ENCODE results near the gene SNN.

SNN gene

GRCh38 chr16:11630046-11630767 lies 38.0 kb upstream of the SNN start:
- TF ChIP-seq CTCF (IDR thresholded peaks at IDR 0.05; ENCODE audit: low read depth, low read length, poor library complexity, severe bottlenecking) (no peak), EZH2phosphoT487 (IDR thresholded peaks at IDR 0.05; ENCODE audit: borderline replicate concordance, low read length) (no peak)
- Histone ChIP-seq H4K20me1 (ENCODE audit: control insufficient read depth, insufficient read depth, low read depth, low read length) (no peaks in the 10 kb centered on the region), H3K4me1 (ENCODE audit: control insufficient read depth, low read length) (peaks cover 94% of the 10 kb centered on the region), H3K9me2 (replicated peaks; ENCODE audit: control insufficient read depth, low read length) (no peaks in the 10 kb centered on the region), H3F3A (ENCODE audit: control insufficient read depth, insufficient read depth) (peaks cover 41% of the 10 kb centered on the region), H3K27ac (ENCODE audit: low read depth, low read length) (peak overlapping the region; percentile 98), H3K79me2 (ENCODE audit: control insufficient read depth, low read length) (no peaks in the 10 kb centered on the region), H3K36me3 (ENCODE audit: control insufficient read depth, low read length) (no peaks in the 10 kb centered on the region), H3K9me3 (ENCODE audit: control insufficient read depth, insufficient read depth, low read length) (no peaks in the 10 kb centered on the region), H3K4me2 (ENCODE audit: low read length) (peak overlapping the region; percentile 80), H3K4me3 (ENCODE audit: low read length) (peak overlapping the region; percentile 50), H3K27me3 (ENCODE audit: control insufficient read depth, low read length) (no peaks in the 10 kb centered on the region)

GRCh38 chr16:11630768-11631056 lies 37.5 kb upstream of the SNN start:
- peak overlapping the region; percentile 98 for H3K27ac ChIP-seq (ENCODE audit: low read depth, low read length)
- H3K9me3 ChIP-seq (ENCODE audit: control insufficient read depth, insufficient read depth, low read length), result no peaks in the 10 kb centered on the region

GRCh38 chr16:11631214-11631613 lies 37.0 kb upstream of the SNN start:
- Histone ChIP-seq H3K36me3 (ENCODE audit: control insufficient read depth, low read length) (no peaks in the 10 kb centered on the region), H3K4me1 (ENCODE audit: control insufficient read depth, low read length) (peaks cover 91% of the 10 kb centered on the region)

More at GRCh38 chr16:11630768-11631056, 37.5 kb upstream of the SNN start:
- H3K4me2 ChIP-seq (ENCODE audit: low read length), result peak overlapping the region; percentile 80
- H3K9me2 ChIP-seq (replicated peaks; ENCODE audit: control insufficient read depth, low read length), result no peaks in the 10 kb centered on the region
- H3K79me2 ChIP-seq (ENCODE audit: control insufficient read depth, low read length), result no peaks in the 10 kb centered on the region
- no peak overlapping the region for H3K4me3 ChIP-seq (ENCODE audit: low read length)
- H3K27me3 ChIP-seq (ENCODE audit: control insufficient read depth, low read length), result no peaks in the 10 kb centered on the region
- peaks cover 91% of the 10 kb centered on the region for H3K4me1 ChIP-seq (ENCODE audit: control insufficient read depth, low read length)
- TF ChIP-seq EZH2phosphoT487 (IDR thresholded peaks at IDR 0.05; ENCODE audit: borderline replicate concordance, low read length) (no peak), CTCF (IDR thresholded peaks at IDR 0.05; ENCODE audit: low read depth, low read length, poor library complexity, severe bottlenecking) (no peak)
- no peaks in the 10 kb centered on the region for H4K20me1 ChIP-seq (ENCODE audit: control insufficient read depth, insufficient read depth, low read depth, low read length)
- H3K36me3 ChIP-seq (ENCODE audit: control insufficient read depth, low read length), result no peaks in the 10 kb centered on the region
- H3F3A ChIP-seq (ENCODE audit: control insufficient read depth, insufficient read depth), result peaks cover 37% of the 10 kb centered on the region

More at GRCh38 chr16:11631214-11631613, 37.0 kb upstream of the SNN start:
- Histone ChIP-seq H3K9me3 (ENCODE audit: control insufficient read depth, insufficient read depth, low read length) (no peaks in the 10 kb centered on the region), H4K20me1 (ENCODE audit: control insufficient read depth, insufficient read depth, low read depth, low read length) (no peaks in the 10 kb centered on the region), H3K27ac (ENCODE audit: low read depth, low read length) (no peak overlapping the region), H3K79me2 (ENCODE audit: control insufficient read depth, low read length) (no peaks in the 10 kb centered on the region), H3K9me2 (replicated peaks; ENCODE audit: control insufficient read depth, low read length) (no peaks in the 10 kb centered on the region), H3K4me2 (ENCODE audit: low read length) (peak overlapping the region; percentile 80; the same call in 1 of the 2 replicates), H3F3A (ENCODE audit: control insufficient read depth, insufficient read depth) (peaks cover 33% of the 10 kb centered on the region), H3K27me3 (ENCODE audit: control insufficient read depth, low read length) (no peaks in the 10 kb centered on the region), H3K4me3 (ENCODE audit: low read length) (no peak overlapping the region)
- TF ChIP-seq CTCF (IDR thresholded peaks at IDR 0.05; ENCODE audit: low read depth, low read length, poor library complexity, severe bottlenecking) (no peak), EZH2phosphoT487 (IDR thresholded peaks at IDR 0.05; ENCODE audit: borderline replicate concordance, low read length) (no peak)

Data from DOHH2 (cell line).